Left ventricle myocardium inferior (tissue), 1 donor: ENCODE results near the gene SPATA9. TPM values are rescaled to one million over a fixed set of nuclear protein-coding genes. Genes with fewer than 3 reads are reported as not detected.

Source experiments
- DNase-seq: peaks from one replicate; pipeline ENCODE4 v3.0.0-alpha.2; 2020
- H3K27ac ChIP-seq: fragments of 200-600 bp; replicated peaks from 2 replicates; pipeline ENCODE4 v1.8.0; 2021
- H3K27me3 ChIP-seq: fragments of 200-600 bp; 2 replicates; pipeline ENCODE4 v1.8.0; 2021; ENCODE audit warnings: low read depth
- H3K36me3 ChIP-seq: fragments of 200-600 bp; 2 replicates; pipeline ENCODE4 v1.8.0; 2021
- H3K4me1 ChIP-seq: fragments of 200-600 bp; 2 replicates; pipeline ENCODE4 v1.8.0; 2021
- H3K4me3 ChIP-seq: fragments of 200-600 bp; 2 replicates; pipeline ENCODE4 v1.8.0; 2021; ENCODE audit warnings: mild to moderate bottlenecking, moderate library complexity
- H3K9me3 ChIP-seq: fragments of 200-600 bp; replicated peaks from 2 replicates; pipeline ENCODE4 v1.8.0; 2021
- intact Hi-C: fragments of 100-400 bp; cut with micrococcal nuclease; formaldehyde crosslinking; loops from one replicate; pipeline ENCODE4 v1.11.0; 2022
- total RNA-seq: library from RNA; stranded (reverse); fragmentation: NEBNext Ultra II Directional; extraction: Animal tissue kit (Norgen Biotek cat#: 25700); gene quantifications from one replicate; pipeline ENCODE4 v1.2.1, GENCODE V29; 2021
- TF ChIP-seq, protein P1 (sequence below): fragments of 200-600 bp; IDR thresholded peaks from 2 replicates; pipeline ENCODE4 v1.8.0; 2021; ENCODE audit warnings: antibody characterized with exemption, mild to moderate bottlenecking, borderline replicate concordance
- donor health status: DM: no; HTN: yes; CAD: no; lungs with severe emphysema.

Gene SPATA9
- total RNA-seq, 1 donor from 2014 or later = not detected

DNA sequence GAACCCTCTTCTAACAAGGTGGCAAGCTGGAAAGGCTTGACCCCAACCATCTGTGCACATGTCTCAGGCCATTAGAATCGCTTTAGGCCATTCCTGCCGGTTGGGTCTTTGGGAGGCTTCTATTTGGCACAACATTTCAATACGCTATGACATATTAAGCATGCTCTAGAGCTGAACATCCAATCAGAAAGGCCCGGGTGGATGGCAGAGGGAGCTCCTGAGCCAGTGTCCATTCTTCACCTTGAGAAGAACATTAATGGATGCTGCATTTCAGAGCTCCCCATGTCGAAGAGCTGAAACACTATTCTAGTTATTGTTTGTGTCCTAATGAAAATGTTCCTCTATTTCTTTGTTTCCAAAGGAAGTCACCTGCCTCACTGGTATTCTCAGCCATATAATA is 12.8 kb downstream of the SPATA9 start:
- H3K36me3 ChIP-seq = no peaks in the 10 kb centered on the region
- no peaks in the 10 kb centered on the region for H3K9me3 ChIP-seq
- H3K4me3 ChIP-seq = no peak overlapping the region
- peak overlapping the region; percentile 72 for H3K27ac ChIP-seq
- intact Hi-C loops = loop anchor here (10.0 kb wide), 2 partner anchors 65 to 105 kb away; partner anchors contain the start of gene RHOBTB3
- peaks cover 31% of the 10 kb centered on the region for H3K4me1 ChIP-seq
- TF ChIP-seq, protein P1, sequence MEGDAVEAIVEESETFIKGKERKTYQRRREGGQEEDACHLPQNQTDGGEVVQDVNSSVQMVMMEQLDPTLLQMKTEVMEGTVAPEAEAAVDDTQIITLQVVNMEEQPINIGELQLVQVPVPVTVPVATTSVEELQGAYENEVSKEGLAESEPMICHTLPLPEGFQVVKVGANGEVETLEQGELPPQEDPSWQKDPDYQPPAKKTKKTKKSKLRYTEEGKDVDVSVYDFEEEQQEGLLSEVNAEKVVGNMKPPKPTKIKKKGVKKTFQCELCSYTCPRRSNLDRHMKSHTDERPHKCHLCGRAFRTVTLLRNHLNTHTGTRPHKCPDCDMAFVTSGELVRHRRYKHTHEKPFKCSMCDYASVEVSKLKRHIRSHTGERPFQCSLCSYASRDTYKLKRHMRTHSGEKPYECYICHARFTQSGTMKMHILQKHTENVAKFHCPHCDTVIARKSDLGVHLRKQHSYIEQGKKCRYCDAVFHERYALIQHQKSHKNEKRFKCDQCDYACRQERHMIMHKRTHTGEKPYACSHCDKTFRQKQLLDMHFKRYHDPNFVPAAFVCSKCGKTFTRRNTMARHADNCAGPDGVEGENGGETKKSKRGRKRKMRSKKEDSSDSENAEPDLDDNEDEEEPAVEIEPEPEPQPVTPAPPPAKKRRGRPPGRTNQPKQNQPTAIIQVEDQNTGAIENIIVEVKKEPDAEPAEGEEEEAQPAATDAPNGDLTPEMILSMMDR = no peak
- no peak for DNase-seq
- no peaks in the 10 kb centered on the region for H3K27me3 ChIP-seq

DNA sequence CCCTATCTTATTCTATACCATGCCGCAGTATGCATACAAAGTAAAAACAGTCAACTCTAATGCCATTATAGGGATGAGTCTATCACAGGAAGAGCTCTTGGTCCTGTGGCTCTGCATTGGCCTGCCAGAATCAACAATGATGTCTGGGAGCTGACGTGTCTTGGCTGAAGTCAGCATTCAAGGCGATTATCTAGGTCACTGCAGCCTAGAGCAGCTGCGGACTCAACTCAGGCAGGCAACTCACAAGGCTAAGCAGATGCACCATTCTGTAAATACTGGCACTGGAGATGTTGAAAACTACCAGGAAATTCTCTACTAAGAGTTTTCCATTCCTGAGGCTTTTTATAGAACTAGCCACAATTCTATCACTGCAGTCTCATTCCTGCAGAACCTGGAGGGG is 13.3 kb downstream of the SPATA9 start:
- Histone ChIP-seq H3K4me3 (no peak overlapping the region), H3K36me3 (no peaks in the 10 kb centered on the region), H3K27ac (peak overlapping the region; percentile 72), H3K27me3 (no peaks in the 10 kb centered on the region), H3K4me1 (peaks cover 32% of the 10 kb centered on the region), H3K9me3 (no peaks in the 10 kb centered on the region)
- DNase-seq = peak; percentile 69
- intact Hi-C loops = loop anchor here (10.0 kb wide), 2 partner anchors 65 to 105 kb away; partner anchors contain the start of gene RHOBTB3
- TF ChIP-seq, protein P1 = no peak

DNA sequence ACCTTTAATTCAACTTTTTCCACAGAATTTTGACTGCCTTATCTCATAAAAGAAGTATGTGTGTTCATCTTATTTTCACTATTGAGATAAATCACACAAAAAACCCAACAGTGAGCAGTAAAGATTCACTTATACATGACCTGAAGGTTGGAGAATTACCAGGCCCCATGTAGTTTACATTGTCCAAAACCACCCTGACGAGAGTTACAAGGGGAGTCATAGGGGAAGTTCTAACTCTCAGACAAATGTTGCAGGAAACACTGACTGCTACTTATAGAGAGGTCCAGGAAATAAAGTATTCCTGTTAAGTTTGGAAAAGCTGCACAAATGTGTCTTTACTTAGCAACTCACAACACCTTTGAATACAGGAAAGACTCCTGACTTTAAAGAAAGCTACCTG is 14.1 kb downstream of the SPATA9 start:
- H3K36me3 ChIP-seq = no peaks in the 10 kb centered on the region
- H3K27me3 ChIP-seq = no peaks in the 10 kb centered on the region
- no peak for DNase-seq
- no peak overlapping the region for H3K4me3 ChIP-seq
- TF ChIP-seq, protein P1 = no peak
- H3K9me3 ChIP-seq = no peaks in the 10 kb centered on the region
- peak overlapping the region; percentile 72 for H3K27ac ChIP-seq
- peaks cover 40% of the 10 kb centered on the region for H3K4me1 ChIP-seq
- intact Hi-C loops = loop anchor here (10.0 kb wide), 2 partner anchors 66 to 106 kb away; partner anchors contain the start of gene RHOBTB3

DNA sequence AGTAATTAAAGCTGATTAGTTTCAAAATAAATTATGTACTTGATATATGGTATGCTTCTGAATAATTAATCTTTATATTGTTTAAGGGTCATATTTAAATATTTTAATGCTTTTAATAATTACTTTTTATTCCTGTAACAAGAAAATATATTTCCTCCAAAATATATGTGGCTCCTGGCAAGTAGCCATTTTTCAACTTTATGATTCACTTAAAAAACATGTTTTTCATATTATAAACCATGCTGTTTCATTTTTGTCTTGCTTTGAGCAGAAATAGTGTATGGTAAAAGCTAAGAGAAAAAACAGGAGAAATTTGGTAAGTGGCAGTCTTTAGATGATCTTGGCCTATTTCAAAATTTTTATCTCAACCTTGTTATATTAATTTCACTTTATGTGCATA is 14.6 kb downstream of the SPATA9 start:
- Histone ChIP-seq H3K9me3 (no peaks in the 10 kb centered on the region), H3K27ac (no peak overlapping the region), H3K27me3 (no peaks in the 10 kb centered on the region), H3K4me1 (peaks cover 38% of the 10 kb centered on the region), H3K36me3 (no peaks in the 10 kb centered on the region), H3K4me3 (no peak overlapping the region)
- intact Hi-C loops = loop anchor here (10.0 kb wide), 2 partner anchors 67 to 107 kb away; partner anchors contain the start of gene RHOBTB3
- no peak for DNase-seq
- TF ChIP-seq, protein P1 = no peak

DNA sequence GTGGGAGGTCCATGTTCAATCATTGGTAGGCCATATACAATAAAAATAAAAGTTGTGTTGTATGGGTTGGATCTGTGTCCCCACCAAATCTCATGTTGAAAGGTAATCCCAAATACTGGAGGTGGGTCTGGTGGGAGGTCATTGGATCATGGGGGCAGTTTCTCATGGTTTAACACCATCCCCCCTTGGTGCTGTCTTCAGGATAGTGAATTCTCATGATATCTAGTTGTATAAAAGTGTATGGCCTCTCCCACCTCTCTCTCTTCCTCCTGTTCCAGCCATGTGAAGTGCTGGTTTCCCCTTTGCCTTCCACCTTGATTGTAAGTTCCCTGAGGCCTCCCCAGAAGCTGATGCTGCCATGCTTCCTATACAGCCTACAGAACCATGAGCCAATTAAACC is 15.1 kb downstream of the SPATA9 start:
- H3K36me3 ChIP-seq = no peaks in the 10 kb centered on the region
- TF ChIP-seq, protein P1 = no peak
- DNase-seq = no peak
- H3K9me3 ChIP-seq = no peaks in the 10 kb centered on the region
- H3K27ac ChIP-seq = no peak overlapping the region
- H3K4me1 ChIP-seq = peaks cover 36% of the 10 kb centered on the region
- no peaks in the 10 kb centered on the region for H3K27me3 ChIP-seq
- no peak overlapping the region for H3K4me3 ChIP-seq
- intact Hi-C loops = loop anchor here (10.0 kb wide), 2 partner anchors 67 to 107 kb away; partner anchors contain the start of gene RHOBTB3
